Psoas muscle (tissue), 8 donors: ENCODE results near the gene NUP210. TPM values are rescaled to one million over a fixed set of nuclear protein-coding genes. Genes with fewer than 3 reads are reported as not detected.
"Not testable (repeated sequence)": the region's sequence is repeated elsewhere in the genome, so short reads cannot be mapped to it uniquely, and the experiment has no call there.

Experiments
- ATAC-seq, 4 donors: fragments of 200-7000 bp; cut with Tn5 transposase; one replicate each; pipeline ENCODE4 v1.9.1; 2020; ENCODE audit warnings: moderate library complexity in 3 of 4, mild to moderate bottlenecking in 2 of 4
- DNase-seq, 2 donors: peaks; one replicate each; pipeline ENCODE4 v3.0.0-alpha.2; 2020
- H3K27ac ChIP-seq: fragments of 200-600 bp; one replicate; pipeline ENCODE4 v1.8.0; 2022
- H3K27me3 ChIP-seq, 3 donors: fragments of 200-600 bp in 1 of 3; one replicate each; pipeline versions ENCODE4 v1.6.1 to v1.8.0; 2013 to 2022; ENCODE audit warnings: low read length in 2 of 3, mild to moderate bottlenecking in 2 of 3, moderate library complexity in 1 of 3; ENCODE audit not compliant: insufficient read depth in 3 of 3
- H3K36me3 ChIP-seq, 2 donors: fragments of 200-600 bp in 1 of 2; one replicate each; pipeline versions ENCODE4 v1.6.1 to v1.8.0; 2013 to 2022; ENCODE audit warnings: low read depth in 1 of 2, mild to moderate bottlenecking in 1 of 2, moderate library complexity in 1 of 2; ENCODE audit not compliant: insufficient read depth in 1 of 2
- H3K4me1 ChIP-seq: fragments of 200-600 bp; one replicate; pipeline ENCODE4 v1.8.0; 2022
- H3K4me3 ChIP-seq: fragments of 200-600 bp; one replicate; pipeline ENCODE4 v1.8.0; 2022; ENCODE audit warnings: mild to moderate bottlenecking
- H3K9me3 ChIP-seq: fragments of 200-600 bp; one replicate; pipeline ENCODE4 v1.8.0; 2022
- WGBS, 3 donors: extraction: QIAGEN DNeasy Blood & Tissue Kit; methylation state at CpG; one replicate each; pipeline versions ENCODE4 v1.1.6 to v1.1.7; 2013; 5-methylcytosine and 5-hydroxymethylcytosine counted together
- intact Hi-C, 2 donors: fragments of 100-400 bp; cut with DNase I; formaldehyde crosslinking; loops; one replicate each; pipeline versions ENCODE4 v1.11.0 to v1.14.2; 2022
- polyA plus RNA-seq, 3 donors: library from polyadenylated mRNA; stranded (reverse); fragments of 200-250 nt; gene quantifications; one replicate each; pipeline ENCODE4 v1.2.3, GENCODE V29; 2013
- total RNA-seq, 4 donors: library from RNA; stranded (reverse); fragmentation: NEBNext Ultra II Directional in 2 of 4; extraction: Animal tissue kit (Norgen Biotek cat#: 25700) in 2 of 4; gene quantifications; one replicate each; pipeline versions ENCODE4 v1.2.1 to v1.2.4, GENCODE V29; 2021 to 2023
- TF ChIP-seq, protein P1 (sequence below): fragments of 200-600 bp; IDR thresholded peaks from one replicate; pipeline ENCODE4 v1.8.0; 2022; ENCODE audit warnings: antibody characterized with exemption
- donor health status: healthy with polysubstance abuse.
- donor health status: DM: no; HTN: no; CAD: no; lungs with moderate emphysema.
- donor health status: Bipolar disorder and iron deficiency.
- donor health status: healthy.
- donor health status: DM: yes; HTN: yes; CAD: no.
- donor health status: DM: no; HTN: no; CAD: no.
- donor health status: DM: no; HTN: no; CAD: no.
- donor health status: DM: yes; HTN: yes; CAD: no.

The NUP210 gene
- total and polyA plus RNA-seq, 7 donors, result 0.29 to 8.0 (median 2.1) TPM

GRCh38 chr3:13385373-13385965, 34.7 kb downstream of the NUP210 start:
- no peak overlapping the region for H3K27ac ChIP-seq

GRCh38 chr3:13380971-13381370, 39.2 kb downstream of the NUP210 start:
- intact Hi-C loops, result no loop called here

More at GRCh38 chr3:13385373-13385965, 34.7 kb downstream of the NUP210 start:
- no peak for ATAC-seq
- no peak for DNase-seq
- TF ChIP-seq, protein P1, sequence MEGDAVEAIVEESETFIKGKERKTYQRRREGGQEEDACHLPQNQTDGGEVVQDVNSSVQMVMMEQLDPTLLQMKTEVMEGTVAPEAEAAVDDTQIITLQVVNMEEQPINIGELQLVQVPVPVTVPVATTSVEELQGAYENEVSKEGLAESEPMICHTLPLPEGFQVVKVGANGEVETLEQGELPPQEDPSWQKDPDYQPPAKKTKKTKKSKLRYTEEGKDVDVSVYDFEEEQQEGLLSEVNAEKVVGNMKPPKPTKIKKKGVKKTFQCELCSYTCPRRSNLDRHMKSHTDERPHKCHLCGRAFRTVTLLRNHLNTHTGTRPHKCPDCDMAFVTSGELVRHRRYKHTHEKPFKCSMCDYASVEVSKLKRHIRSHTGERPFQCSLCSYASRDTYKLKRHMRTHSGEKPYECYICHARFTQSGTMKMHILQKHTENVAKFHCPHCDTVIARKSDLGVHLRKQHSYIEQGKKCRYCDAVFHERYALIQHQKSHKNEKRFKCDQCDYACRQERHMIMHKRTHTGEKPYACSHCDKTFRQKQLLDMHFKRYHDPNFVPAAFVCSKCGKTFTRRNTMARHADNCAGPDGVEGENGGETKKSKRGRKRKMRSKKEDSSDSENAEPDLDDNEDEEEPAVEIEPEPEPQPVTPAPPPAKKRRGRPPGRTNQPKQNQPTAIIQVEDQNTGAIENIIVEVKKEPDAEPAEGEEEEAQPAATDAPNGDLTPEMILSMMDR, result no peak
- WGBS, 3 donors, result 63 to 94% (median 78%) methylated on average over 3 of the region's 3 CpGs
- Histone ChIP-seq H3K4me1 (no peaks in the 10 kb centered on the region), H3K9me3 (no peaks in the 10 kb centered on the region), H3K4me3 (no peak overlapping the region), H3K27me3 (no peaks in the 10 kb centered on the region), H3K36me3 (peaks cover 0 to 74% of the 10 kb centered on the region in 2 donors)
- intact Hi-C loops, result no loop called here

DNA sequence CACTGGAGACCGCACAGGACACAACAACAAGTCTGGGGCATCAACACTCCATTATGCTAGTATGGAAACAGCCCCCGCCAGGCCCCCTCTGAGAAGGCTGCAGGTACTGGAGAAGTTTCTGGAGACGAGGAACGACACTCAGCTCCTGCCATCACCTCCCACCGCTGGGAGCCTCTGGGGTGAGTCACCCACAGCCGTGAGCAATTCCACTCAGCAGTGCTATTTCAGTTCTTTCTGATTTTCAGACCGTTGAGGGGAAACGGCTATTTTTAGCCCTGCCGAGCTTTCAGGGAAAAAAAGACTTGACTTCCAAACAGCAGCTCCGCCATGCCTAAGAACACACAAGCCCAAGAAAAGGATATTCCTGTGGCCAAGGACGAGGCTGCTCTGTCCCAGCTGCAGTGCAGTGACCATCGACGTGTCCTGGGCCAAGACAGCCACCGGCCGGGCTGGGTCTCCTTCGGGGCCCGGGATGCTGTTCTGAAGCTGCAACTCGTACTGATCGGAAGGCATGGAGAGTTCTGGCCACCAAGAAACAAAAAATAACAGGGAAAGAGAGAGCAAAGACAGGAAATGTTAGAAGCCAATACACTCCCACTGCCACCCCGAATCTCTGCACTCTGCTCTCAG, 40.8 kb downstream of the NUP210 start:
- H3K27ac ChIP-seq, result no peak overlapping the region
- 53 to 74% (median 69%) methylated on average over 20 of the region's 20 CpGs for WGBS, 3 donors
- peaks cover 0 to 64% of the 10 kb centered on the region in 2 donors for H3K36me3 ChIP-seq

More at GRCh38 chr3:13380971-13381370, 39.2 kb downstream of the NUP210 start:
- Histone ChIP-seq H3K27me3 (no peaks in the 10 kb centered on the region), H3K4me3 (no peak overlapping the region), H3K4me1 (no peaks in the 10 kb centered on the region), H3K27ac (no peak overlapping the region), H3K9me3 (no peaks in the 10 kb centered on the region), H3K36me3 (peaks cover 0 to 67% of the 10 kb centered on the region in 2 donors)
- ATAC-seq, result no peak
- no peak for DNase-seq
- TF ChIP-seq, protein P1, result no peak

DNA sequence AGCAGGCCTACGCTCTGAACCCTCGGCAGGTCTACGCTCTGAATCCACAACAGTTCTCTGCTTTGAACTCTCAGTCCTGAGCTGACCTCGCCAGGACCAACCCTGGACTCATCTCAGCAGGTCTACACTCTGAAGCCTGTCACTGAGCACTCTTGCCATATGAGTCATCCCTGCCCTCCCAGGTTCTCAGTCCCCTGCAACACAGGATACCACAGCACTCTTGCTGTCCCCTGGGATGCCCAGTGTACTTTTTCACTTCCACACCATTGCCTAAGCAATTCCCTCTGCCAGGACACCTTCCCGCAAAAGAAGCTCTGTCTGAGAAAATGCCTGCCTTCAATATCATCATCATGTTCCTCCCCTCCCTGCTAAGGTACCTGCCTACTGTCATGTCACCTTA, 42.0 kb downstream of the NUP210 start:
- WGBS, 3 donors, result 95 to 97% (median 96%) methylated on average over 5 of the region's 5 CpGs
- no peak overlapping the region for H3K4me3 ChIP-seq
- no peaks in the 10 kb centered on the region for H3K4me1 ChIP-seq
- H3K36me3 ChIP-seq, result peaks cover 0 to 65% of the 10 kb centered on the region in 2 donors
- H3K9me3 ChIP-seq, result no peaks in the 10 kb centered on the region
- intact Hi-C loops, result no loop called here
- peak in 1 of 2 donors; percentile 15 for DNase-seq
- H3K27me3 ChIP-seq, result no peaks in the 10 kb centered on the region
- TF ChIP-seq, protein P1, result no peak
- H3K27ac ChIP-seq, result no peak overlapping the region
- peak in 3 of 4 donors; percentile 42 to 47 (median 44) for ATAC-seq

More for the DNA sequence above, 40.8 kb downstream of the NUP210 start:
- Histone ChIP-seq H3K4me3 (no peak overlapping the region), H3K9me3 (no peaks in the 10 kb centered on the region), H3K27me3 (no peaks in the 10 kb centered on the region), H3K4me1 (no peaks in the 10 kb centered on the region)
- intact Hi-C loops, result no loop called here
- DNase-seq, result peak; percentile 23 to 38
- TF ChIP-seq, protein P1, result no peak
- ATAC-seq, result peak in 1 of 4 donors; percentile 59

- H3K27ac ChIP-seq, intact Hi-C loops, H3K4me3 ChIP-seq, H3K27me3 ChIP-seq, ATAC-seq, DNase-seq, H3K4me1 ChIP-seq, H3K9me3 ChIP-seq: not testable (repeated sequence)
- peaks cover 0 to 67% of the 10 kb centered on the region in 2 donors for H3K36me3 ChIP-seq
- 89 to 97% (median 95%) methylated on average over 2 of the region's 2 CpGs for WGBS, 3 donors
Measured at GRCh38 chr3:13377741-13378140, 42.4 kb downstream of the NUP210 start.
